H1 (cell line): ENCODE measurements around the gene ASS1. TPM values are rescaled to one million over a fixed set of nuclear protein-coding genes. Genes with fewer than 3 reads are reported as not detected.
A peak's percentile ranks its signal among the peaks of the same experiment; 100 is the strongest.

Experiments used
- CTCF ChIA-PET: fragments of 300-600 bp; sonication (Branson Sonifier 250); formaldehyde crosslinking; loops from one replicate; lab custom pipeline; 2021; ENCODE audit not compliant: partially characterized antibody; lab: Charles Lee
- POLR2A ChIA-PET: fragments of 300-600 bp; sonication (Branson Sonifier 250); formaldehyde crosslinking; loops from one replicate; lab custom pipeline; 2021; ENCODE audit warnings: inconsistent platforms; ENCODE audit not compliant: partially characterized antibody; lab: Charles Lee
- DNase-seq, 2 experiments: peaks; one replicate each; pipeline versions ENCODE4 v3.0.0 to v3.0.0-alpha.2; 2010 to 2022; ENCODE audit warnings: low spot score in 2 of 2, low read depth in 1 of 2, mixed read lengths in 1 of 2
- FAIRE-seq: peaks from 2 replicates; lab custom pipeline; 2011; peaks lifted over from hg19 to GRCh38; lab: Jason Lieb, UNC
- H2AFZ ChIP-seq: 2 replicates; pipeline ENCODE4 v1.8.1; 2012; ENCODE audit warnings: low read length, inconsistent platforms
- H2AK5ac ChIP-seq: 2 replicates; pipeline ENCODE4 v1.6.1; 2013; ENCODE audit warnings: low read depth, low read length
- H2BK120ac ChIP-seq: replicated peaks from 2 replicates; pipeline ENCODE3; 2013; ENCODE audit warnings: low read depth, low read length, inconsistent platforms
- H2BK12ac ChIP-seq: 2 replicates; pipeline ENCODE4 v1.6.1; 2013; ENCODE audit warnings: low read depth, low read length
- H2BK15ac ChIP-seq: 2 replicates; pipeline ENCODE4 v1.6.1; 2013; ENCODE audit warnings: low read length
- H2BK20ac ChIP-seq: 2 replicates; pipeline ENCODE4 v1.6.1; 2013; ENCODE audit warnings: low read length
- H2BK5ac ChIP-seq: 2 replicates; pipeline ENCODE4 v1.6.1; 2013; ENCODE audit warnings: low read depth, low read length
- H3K14ac ChIP-seq: 2 replicates; pipeline ENCODE4 v1.6.1; 2013; ENCODE audit warnings: inconsistent platforms; ENCODE audit not compliant: insufficient read length
- H3K18ac ChIP-seq: 2 replicates; pipeline ENCODE4 v1.6.1; 2013; ENCODE audit warnings: low read length; ENCODE audit errors: extremely low read depth
- H3K23ac ChIP-seq: 2 replicates; pipeline ENCODE4 v1.6.1; 2013; ENCODE audit warnings: inconsistent platforms; ENCODE audit not compliant: insufficient read length
- H3K23me2 ChIP-seq: 2 replicates; pipeline ENCODE4 v1.6.1; 2013; ENCODE audit warnings: low read depth, low read length
- H3K27ac ChIP-seq: 2 replicates; pipeline ENCODE4 v1.6.1; 2011; ENCODE audit warnings: low read depth, low read length, inconsistent platforms
- H3K27me3 ChIP-seq, 4 experiments: replicated peaks in 1 of 4; 1 replicate in 1 of 4; 2 replicates in 3 of 4; pipeline versions ENCODE4 v1.6.1 to v1.8.1; 2011 to 2013; ENCODE audit warnings: low read length in 3 of 4, mild to moderate bottlenecking in 3 of 4, inconsistent platforms in 2 of 4, mixed read lengths in 2 of 4, moderate library complexity in 1 of 4; ENCODE audit not compliant: control insufficient read depth in 3 of 4, insufficient read depth in 3 of 4; ENCODE audit errors: extremely low read depth in 1 of 4
- H3K36me3 ChIP-seq, 4 experiments: 2 replicates each; pipeline versions ENCODE4 v1.6.1 to v1.8.1; 2011 to 2013; ENCODE audit warnings: mild to moderate bottlenecking in 4 of 4, low read length in 3 of 4, moderate library complexity in 2 of 4, control low read depth in 1 of 4, inconsistent platforms in 1 of 4; ENCODE audit not compliant: insufficient read depth in 4 of 4, control insufficient read depth in 2 of 4
- H3K4ac ChIP-seq: replicated peaks from 2 replicates; pipeline ENCODE3; 2013; ENCODE audit warnings: low read length, low read depth, mixed read lengths, inconsistent platforms; ENCODE audit not compliant: insufficient read length
- H3K4me1 ChIP-seq, 4 experiments: replicated peaks in 1 of 4; 1 replicate in 1 of 4; 2 replicates in 3 of 4; pipeline versions ENCODE4 v1.6.1 to v1.8.1; 2011 to 2013; ENCODE audit warnings: low read length in 3 of 4, inconsistent platforms in 2 of 4, mixed read lengths in 1 of 4; ENCODE audit not compliant: insufficient read depth in 4 of 4, control insufficient read depth in 3 of 4
- H3K4me2 ChIP-seq, 2 experiments: 2 replicates each; pipeline versions ENCODE4 v1.6.1 to v1.8.1; 2011 to 2013; ENCODE audit warnings: low read depth in 2 of 2, low read length in 2 of 2, control low read depth in 1 of 2, inconsistent platforms in 1 of 2, mild to moderate bottlenecking in 1 of 2; ENCODE audit not compliant: insufficient read depth in 1 of 2
- H3K4me3 ChIP-seq, 4 experiments: fragments of 200-600, 300-600 bp in 1 of 4; sonication (generic), shearing (Covaris generic), sonication (Bioruptor Twin) in 1 of 4; 2 replicates each; pipeline versions ENCODE4 v1.5.1 to v1.8.1; 2011 to 2016; ENCODE audit warnings: low read length in 4 of 4, low read depth in 3 of 4, control low read depth in 2 of 4, inconsistent platforms in 2 of 4, mild to moderate bottlenecking in 2 of 4, mixed read lengths in 1 of 4, moderate library complexity in 1 of 4; ENCODE audit not compliant: insufficient read depth in 2 of 4; ENCODE audit errors: extremely low read depth in 1 of 4
- H3K56ac ChIP-seq: replicated peaks from 2 replicates; pipeline ENCODE3; 2013; ENCODE audit warnings: low read depth, mild to moderate bottlenecking, mixed read lengths, low read length, inconsistent platforms; ENCODE audit not compliant: insufficient read length
- H3K79me1 ChIP-seq: 2 replicates; pipeline ENCODE4 v1.6.1; 2013; ENCODE audit warnings: low read depth, low read length, control low read depth
- H3K79me2 ChIP-seq, 2 experiments: 2 replicates each; pipeline versions ENCODE4 v1.6.1 to v1.8.1; 2012 to 2013; ENCODE audit warnings: low read length in 2 of 2, mild to moderate bottlenecking in 2 of 2, inconsistent platforms in 1 of 2; ENCODE audit not compliant: insufficient read depth in 2 of 2, control insufficient read depth in 1 of 2
- H3K9ac ChIP-seq, 4 experiments: replicated peaks in 1 of 4; 1 replicate in 1 of 4; 2 replicates in 3 of 4; pipeline versions ENCODE4 v1.6.1 to v1.8.1; 2011 to 2013; ENCODE audit warnings: low read depth in 3 of 4, low read length in 3 of 4, control low read depth in 2 of 4, mild to moderate bottlenecking in 2 of 4, moderate library complexity in 2 of 4, inconsistent platforms in 1 of 4; ENCODE audit errors: extremely low read depth in 1 of 4
- H3K9me3 ChIP-seq, 2 experiments: 2 replicates each; pipeline versions ENCODE4 v1.6.1 to v1.8.1; 2012 to 2013; ENCODE audit warnings: mild to moderate bottlenecking in 2 of 2, moderate library complexity in 2 of 2, control low read depth in 1 of 2, inconsistent platforms in 1 of 2, low read depth in 1 of 2, low read length in 1 of 2, mixed read lengths in 1 of 2; ENCODE audit not compliant: insufficient read depth in 2 of 2
- H4K20me1 ChIP-seq, 2 experiments: replicated peaks in 1 of 2; 2 replicates each; pipeline versions ENCODE3 to v1.8.1; 2011 to 2013; ENCODE audit warnings: inconsistent platforms in 2 of 2, low read length in 2 of 2, mild to moderate bottlenecking in 1 of 2; ENCODE audit not compliant: insufficient read depth in 2 of 2, control insufficient read depth in 1 of 2
- H4K5ac ChIP-seq: 2 replicates; pipeline ENCODE4 v1.6.1; 2013; ENCODE audit warnings: low read length, low read depth, mixed read lengths, inconsistent platforms; ENCODE audit not compliant: insufficient read length
- H4K8ac ChIP-seq: 2 replicates; pipeline ENCODE4 v1.8.0; 2013; ENCODE audit warnings: mild to moderate bottlenecking, moderate library complexity, low read length, inconsistent platforms; ENCODE audit not compliant: insufficient read depth; ENCODE audit errors: extremely low read depth
- H4K91ac ChIP-seq: replicated peaks from 2 replicates; pipeline ENCODE3; 2013; ENCODE audit warnings: low read length, mixed read lengths, inconsistent platforms; ENCODE audit not compliant: insufficient read length
- ASH2L ChIP-seq: fragments of 200-600, 300-600 bp; sonication (generic); IDR thresholded peaks from one replicate; pipeline ENCODE4 v1.7.1; 2017; ENCODE audit warnings: low read length
- ATF3 ChIP-seq: IDR thresholded peaks from 2 replicates; pipeline ENCODE4 v1.6.1; 2011; ENCODE audit warnings: low read depth, mild to moderate bottlenecking, low read length; ENCODE audit not compliant: insufficient read depth
- CBX5 ChIP-seq: fragments of 300-800, 300-1000 bp; sonication (generic); IDR thresholded peaks from 2 replicates; pipeline ENCODE4 v1.7.1; 2016; ENCODE audit warnings: antibody characterized with exemption, low read length, low read depth
- CTCF ChIP-seq, 3 experiments: IDR thresholded peaks; 1 replicate in 2 of 3; 2 replicates in 1 of 3; pipeline versions ENCODE4 v1.5.1 to v1.6.1; 2011; ENCODE audit warnings: low read length in 3 of 3, mild to moderate bottlenecking in 3 of 3, inconsistent platforms in 2 of 3, low read depth in 1 of 3, moderate library complexity in 1 of 3; ENCODE audit not compliant: insufficient read depth in 1 of 3; ENCODE audit errors: control extremely low read depth in 1 of 3
- EGR1 ChIP-seq: IDR thresholded peaks from 2 replicates; pipeline ENCODE4 v1.6.1; 2011; ENCODE audit warnings: low read depth, low read length, borderline replicate concordance
- KDM4A ChIP-seq: IDR thresholded peaks from one replicate; pipeline ENCODE4 v1.7.1; 2012; ENCODE audit warnings: low read depth, mild to moderate bottlenecking, moderate library complexity, low read length, inconsistent platforms; ENCODE audit not compliant: severe bottlenecking
- NANOG ChIP-seq: IDR thresholded peaks from 2 replicates; pipeline ENCODE4 v1.6.1; 2011; ENCODE audit warnings: low read length, low read depth, mild to moderate bottlenecking, inconsistent platforms; ENCODE audit not compliant: insufficient read depth, poor library complexity, severe bottlenecking
- SP2 ChIP-seq: IDR thresholded peaks from 2 replicates; pipeline ENCODE4 v1.6.1; 2012; ENCODE audit warnings: mild to moderate bottlenecking, low read length, inconsistent platforms
- ZNF274 ChIP-seq: IDR thresholded peaks from 2 replicates; pipeline ENCODE4 v1.7.0; 2012; ENCODE audit warnings: low read length, borderline replicate concordance; ENCODE audit errors: extremely low read depth
- WGBS, 2 experiments: shearing (Covaris generic) in 1 of 2; methylation state at CpG; one replicate each; pipeline versions ENCODE4 v1.1.6 to v1.1.7; 2013 to 2015; ENCODE audit warnings: low lambda C conversion rate in 2 of 2, mixed read lengths in 2 of 2, inconsistent platforms in 1 of 2, low coverage in 1 of 2, missing lambda C conversion rate in 1 of 2; ENCODE audit not compliant: insufficient replicate concordance in 2 of 2, insufficient coverage in 1 of 2, insufficient read length in 1 of 2; ENCODE audit errors: extremely low coverage in 1 of 2, missing lambda C conversion rate in 1 of 2; 5-methylcytosine and 5-hydroxymethylcytosine counted together
- polyA plus RNA-seq, 7 experiments: library from polyadenylated mRNA; depleted of rRNA in 3 of 7; stranded (reverse) in 5 of 7; unstranded in 2 of 7; fragments of >200 nt in 5 of 7; fragments of 200-250 nt in 2 of 7; gene quantifications; 1 replicate in 5 of 7; 2 replicates in 1 of 7; 4 replicates in 1 of 7; pipeline versions ENCODE4 v1.2.1 to v1.2.3, GENCODE V29; 2011 to 2013; ENCODE audit warnings: missing spikeins in 2 of 7, mixed read lengths in 2 of 7
- total RNA-seq: library from RNA; stranded (reverse); fragmentation: NEBNext Ultra II Directional; extraction: Animal tissue kit (Norgen Biotek cat#: 25700); gene quantifications from 2 replicates; pipeline ENCODE4 v1.2.1, GENCODE V29; 2021

ASS1 gene
- total and polyA plus RNA-seq, 2 of the 8 experiments (the other 6 are each of a cell fraction or from before 2014, with no cell fraction given), result 108 to 296 TPM

- peaks cover 3% of the 10 kb centered on the region; the same call in 1 of the 2 replicates for H3K23me2 ChIP-seq
- H3K4me3 ChIP-seq, result no peak overlapping the region
- FAIRE-seq (no peak), DNase-seq (no peak)
- no peaks in the 10 kb centered on the region for H4K20me1 ChIP-seq
- no peaks in the 10 kb centered on the region for H3K36me3 ChIP-seq
- no peak overlapping the region for H3K56ac ChIP-seq
- H3K4me2 ChIP-seq, result no peak overlapping the region
- H2BK20ac ChIP-seq, result no peak overlapping the region
- peak overlapping the region; percentile 60; the same call in 1 of the 2 replicates for H2AK5ac ChIP-seq
- peak overlapping the region; percentile 9; the same call in 1 of the 2 replicates for H2BK12ac ChIP-seq
- no peak overlapping the region for H2AFZ ChIP-seq
- peaks cover 0 to 12% (median 10%) of the 10 kb centered on the region in 4 experiments; a peak in 5 of 7 replicates for H3K27me3 ChIP-seq
- H2BK120ac ChIP-seq, result no peak overlapping the region
- H2BK15ac ChIP-seq, result no peak overlapping the region
- ChIA-PET POLR2A (interaction anchor here (1.1 to 2.1 kb wide), 2 partner anchors 15 to 19 kb away, joined by 3 to 7 read pairs; no protein-coding TSS in a partner anchor), CTCF (interaction anchor here (0.8 to 2.4 kb wide), 2 partner anchors 20 to 36 kb away, joined by 3 to 10 read pairs; no protein-coding TSS in a partner anchor)
- H3K14ac ChIP-seq, result no peak overlapping the region
- H4K8ac ChIP-seq, result peak overlapping the region; percentile 77
- H2BK5ac ChIP-seq, result no peak overlapping the region; the same call in 1 of the 2 replicates
- no peak overlapping the region for H3K9ac ChIP-seq
- no peaks in the 10 kb centered on the region for H3K9me3 ChIP-seq
- H3K23ac ChIP-seq, result no peak overlapping the region
- no peak overlapping the region for H4K91ac ChIP-seq
- no peaks in the 10 kb centered on the region for H3K79me1 ChIP-seq
- no peak overlapping the region for H3K4ac ChIP-seq
- no peak overlapping the region for H4K5ac ChIP-seq
- H3K4me1 ChIP-seq, result peaks cover 0 to 15% (median 7%) of the 10 kb centered on the region in 4 experiments; a peak in 6 of 7 replicates
- no peak overlapping the region for H3K18ac ChIP-seq
- no peaks in the 10 kb centered on the region for H3K79me2 ChIP-seq
- 93% methylated on average over 20 of the region's 20 CpGs; no CpG with 5 or more reads in 1 of the 2 experiments for WGBS, 2 experiments
- no peak overlapping the region for H3K27ac ChIP-seq
- TF ChIP-seq ZNF274 (no peak), EGR1 (no peak), ASH2L (no peak), ATF3 (no peak), CBX5 (no peak), SP2 (no peak), KDM4A (no peak), CTCF (IDR thresholded peaks at IDR 0.05; ENCODE audit: control extremely low read depth in 1 of 3, insufficient read depth in 1 of 3, low read depth in 1 of 3, low read length in 3 of 3) (no peak), NANOG (no peak)
These were observed 16.6 kb upstream of the ASS1 start for GRCh38 chr9:130428086-130428665.
